Neural cell (in vitro differentiated cells): ENCODE results near the gene IDH3A. TPM values are rescaled to one million over a fixed set of nuclear protein-coding genes. Genes with fewer than 3 reads are reported as not detected.

Source experiments
- H2AFZ ChIP-seq: fragments of 200-600, 300-800 bp; sonication (generic), shearing (Covaris generic); 2 replicates; pipeline ENCODE4 v1.6.0; 2014; ENCODE audit warnings: low read depth, mild to moderate bottlenecking, antibody characterized with exemption, low read length, moderate library complexity
- H3F3A ChIP-seq: fragments of 200-600 bp; shearing (Covaris generic); 2 replicates; pipeline ENCODE4 v1.6.1; 2016; ENCODE audit warnings: mild to moderate bottlenecking, moderate library complexity, mixed read lengths, antibody characterized with exemption, low read length; ENCODE audit not compliant: insufficient read depth, poor library complexity, severe bottlenecking
- H3K27ac ChIP-seq: fragments of 200-600, 300-800 bp; sonication (generic), shearing (Covaris generic); 2 replicates; pipeline ENCODE4 v1.5.1; 2014; ENCODE audit warnings: mild to moderate bottlenecking, low read length, moderate library complexity
- H3K27me3 ChIP-seq: fragments of 300-800, 200-600 bp; sonication (generic), shearing (Covaris generic); 2 replicates; pipeline ENCODE4 v1.6.0; 2014; ENCODE audit warnings: mild to moderate bottlenecking, low read depth, low read length, moderate library complexity; ENCODE audit not compliant: insufficient read depth
- H3K36me3 ChIP-seq: fragments of 300-800, 200-600 bp; sonication (generic), shearing (Covaris generic); 2 replicates; pipeline ENCODE4 v1.5.1; 2014; ENCODE audit warnings: mild to moderate bottlenecking, antibody characterized with exemption, low read length, moderate library complexity; ENCODE audit not compliant: insufficient read depth
- H3K4me2 ChIP-seq: fragments of 300-800, 200-600 bp; sonication (generic), shearing (Covaris generic); 2 replicates; pipeline ENCODE4 v1.6.0; 2014; ENCODE audit warnings: mild to moderate bottlenecking, low read length
- H3K4me3 ChIP-seq: fragments of 300-800, 200-600 bp; sonication (generic), shearing (Covaris generic); 2 replicates; pipeline ENCODE4 v1.5.1; 2014; ENCODE audit warnings: mild to moderate bottlenecking, low read length, moderate library complexity
- H3K79me2 ChIP-seq: fragments of 200-600 bp; shearing (Covaris generic); replicated peaks from 2 replicates; pipeline ENCODE4 v1.6.0; 2014; ENCODE audit warnings: mild to moderate bottlenecking, low read length, moderate library complexity; ENCODE audit not compliant: insufficient read depth
- H3K9ac ChIP-seq: fragments of 300-800, 200-600 bp; sonication (generic), shearing (Covaris generic); 2 replicates; pipeline ENCODE4 v1.6.1; 2016; ENCODE audit warnings: mild to moderate bottlenecking, low read length, mixed read lengths
- H3K9me2 ChIP-seq: fragments of 200-600 bp; shearing (Covaris generic); 2 replicates; pipeline ENCODE4 v1.6.1; 2016; ENCODE audit warnings: mild to moderate bottlenecking, low read length, mixed read lengths; ENCODE audit not compliant: insufficient read depth
- H3K9me3 ChIP-seq: fragments of 200-600, 300-800 bp; sonication (generic), shearing (Covaris generic); 2 replicates; pipeline ENCODE4 v1.6.1; 2016; ENCODE audit warnings: mild to moderate bottlenecking, mixed run types, low read length, moderate library complexity, mixed read lengths
- H4K20me1 ChIP-seq: fragments of 200-600 bp; shearing (Covaris generic); 2 replicates; pipeline ENCODE4 v1.6.1; 2016; ENCODE audit warnings: mild to moderate bottlenecking, mixed run types; ENCODE audit not compliant: insufficient read depth
- CTCF ChIP-seq: fragments of 450-650 bp; IDR thresholded peaks from 2 replicates; pipeline ENCODE4 v1.5.1; 2014; ENCODE audit warnings: antibody characterized with exemption, mild to moderate bottlenecking, moderate library complexity; ENCODE audit not compliant: poor library complexity, severe bottlenecking
- EP300 ChIP-seq: fragments of 450-650 bp; conservative IDR thresholded peaks from 2 replicates; pipeline ENCODE4 v1.6.1; 2014; ENCODE audit warnings: antibody characterized with exemption, mild to moderate bottlenecking, moderate library complexity; ENCODE audit not compliant: poor library complexity, severe bottlenecking
- EZH2 ChIP-seq: fragments of 200-600, 300-800 bp; shearing (Covaris generic), sonication (generic); IDR thresholded peaks from 2 replicates; pipeline ENCODE4 v1.6.1; 2014; ENCODE audit warnings: antibody characterized with exemption, low read length, borderline replicate concordance, mild to moderate bottlenecking; ENCODE audit not compliant: insufficient read depth, poor library complexity, severe bottlenecking
- MXI1 ChIP-seq: fragments of 450-650 bp; conservative IDR thresholded peaks from 2 replicates; pipeline ENCODE4 v1.6.1; 2014; ENCODE audit warnings: antibody characterized with exemption, mild to moderate bottlenecking; ENCODE audit not compliant: poor library complexity, severe bottlenecking
- POLR2AphosphoS5 ChIP-seq: IDR thresholded peaks from 2 replicates; pipeline ENCODE4 v1.6.1; 2012
- RAD21 ChIP-seq: fragments of 450-650 bp; conservative IDR thresholded peaks from 2 replicates; pipeline ENCODE4 v1.6.1; 2014; ENCODE audit warnings: antibody characterized with exemption, mild to moderate bottlenecking, moderate library complexity
- REST ChIP-seq: IDR thresholded peaks from 2 replicates; pipeline ENCODE4 v1.6.1; 2012; ENCODE audit warnings: borderline replicate concordance
- SMC3 ChIP-seq: fragments of 450-650 bp; conservative IDR thresholded peaks from 2 replicates; pipeline ENCODE4 v1.6.1; 2014; ENCODE audit warnings: antibody characterized with exemption, mild to moderate bottlenecking, moderate library complexity; ENCODE audit not compliant: poor library complexity
- TAF1 ChIP-seq: IDR thresholded peaks from 2 replicates; pipeline ENCODE4 v1.6.1; 2012; ENCODE audit warnings: low read depth
- polyA plus RNA-seq: library from polyadenylated mRNA; depleted of rRNA; stranded (reverse); fragments of >200 nt; gene quantifications from 2 replicates; pipeline ENCODE4 v1.2.3, GENCODE V29; 2014

The IDH3A gene
- polyA plus RNA-seq, 1 donor from 2014 or later: 90.7 TPM

DNA sequence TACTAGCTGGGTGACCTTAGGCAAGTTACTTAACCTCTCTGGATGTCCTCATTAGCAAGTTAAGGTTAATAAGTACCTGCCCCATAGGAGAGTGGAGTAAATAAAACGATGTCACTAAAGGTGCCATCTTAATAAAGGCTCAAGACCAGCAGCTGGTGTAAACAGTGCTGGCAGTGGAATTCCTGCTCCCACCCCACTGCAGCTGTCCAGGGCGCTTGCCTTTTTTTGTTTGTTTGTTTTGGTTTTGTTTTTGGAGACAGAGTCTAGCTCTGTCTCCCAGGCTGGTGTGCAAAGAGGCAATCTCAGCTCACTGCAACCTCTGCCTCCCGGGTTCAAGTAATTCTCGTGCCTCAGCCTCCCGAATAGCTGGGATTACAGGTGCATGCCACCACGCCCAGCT is 28.9 kb downstream of the IDH3A start:
- Histone ChIP-seq H3K9me2 (no peaks in the 10 kb centered on the region), H3K27ac (no peak overlapping the region), H2AFZ (no peak overlapping the region), H3K36me3 (no peaks in the 10 kb centered on the region), H3K79me2 (no peaks in the 10 kb centered on the region), H3K9me3 (no peaks in the 10 kb centered on the region), H3K9ac (no peak overlapping the region), H4K20me1 (no peaks in the 10 kb centered on the region), H3K4me2 (no peak overlapping the region), H3F3A (no peaks in the 10 kb centered on the region), H3K4me3 (no peak overlapping the region), H3K27me3 (no peaks in the 10 kb centered on the region)
- no peak for TF ChIP-seq TAF1
- no peak for TF ChIP-seq REST
- TF ChIP-seq EP300: no peak
- TF ChIP-seq EZH2: no peak
- no peak for TF ChIP-seq POLR2AphosphoS5
- TF ChIP-seq SMC3: no peak
- TF ChIP-seq MXI1: no peak
- TF ChIP-seq RAD21: no peak
- TF ChIP-seq CTCF: no peak

DNA sequence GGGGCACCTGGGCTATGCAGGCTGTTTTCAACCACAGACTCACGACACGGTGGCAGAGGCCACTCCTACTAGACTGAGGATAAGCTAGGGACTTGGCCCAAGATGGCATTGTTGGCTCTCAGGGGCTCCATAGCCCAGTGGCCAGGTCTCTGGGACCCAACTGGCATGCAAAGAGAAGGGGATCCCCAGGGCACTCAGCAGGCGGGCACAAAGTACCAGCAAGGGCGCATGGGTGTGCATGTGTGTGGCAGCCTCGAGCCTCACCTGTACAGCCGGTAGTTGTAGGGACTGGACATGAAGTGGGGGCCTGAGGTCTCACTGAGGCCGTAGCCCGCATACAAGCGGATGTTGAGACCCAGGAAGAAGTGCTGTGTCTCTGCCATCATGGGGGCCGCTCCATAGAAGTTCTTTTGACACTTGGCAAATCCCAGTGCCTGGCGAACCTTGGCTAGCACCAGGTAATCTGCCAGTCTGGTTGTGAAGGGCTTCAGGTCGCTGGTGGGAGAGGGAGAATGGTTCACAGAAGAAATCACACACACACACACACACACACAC is 30.2 kb downstream of the IDH3A start:
- TF ChIP-seq REST (no peak), POLR2AphosphoS5 (no peak), SMC3 (no peak), EZH2 (no peak), CTCF (no peak), TAF1 (no peak)
- H3K79me2 ChIP-seq: no peaks in the 10 kb centered on the region
- no peak overlapping the region for H3K4me3 ChIP-seq
- no peaks in the 10 kb centered on the region for H3K9me2 ChIP-seq
- H4K20me1 ChIP-seq: no peaks in the 10 kb centered on the region
- H3K36me3 ChIP-seq: no peaks in the 10 kb centered on the region
- no peaks in the 10 kb centered on the region for H3K27me3 ChIP-seq
- no peak overlapping the region for H3K9ac ChIP-seq
- H3K4me2 ChIP-seq: no peak overlapping the region
- H2AFZ ChIP-seq: no peak overlapping the region
- no peaks in the 10 kb centered on the region for H3K9me3 ChIP-seq
- H3F3A ChIP-seq: no peaks in the 10 kb centered on the region
- no peak overlapping the region for H3K27ac ChIP-seq
